Muscle of leg (tissue), 11 donors: ENCODE results near the gene PRAC1. TPM values are rescaled to one million over a fixed set of nuclear protein-coding genes. Genes with fewer than 3 reads are reported as not detected.
"Not testable (repeated sequence)": the region's sequence is repeated elsewhere in the genome, so short reads cannot be mapped to it uniquely, and the experiment has no call there.

Source experiments
- DNase-seq: peaks from one replicate; pipeline ENCODE4 v3.0.0; 2013
- H3K27ac ChIP-seq: one replicate; pipeline ENCODE4 v1.5.1; 2013; ENCODE audit warnings: mild to moderate bottlenecking, low read length, control low read depth
- H3K27me3 ChIP-seq: one replicate; pipeline ENCODE4 v1.6.1; 2013; ENCODE audit warnings: low read length; ENCODE audit not compliant: control insufficient read depth, insufficient read depth
- H3K36me3 ChIP-seq: one replicate; pipeline ENCODE4 v1.6.1; 2013; ENCODE audit warnings: low read length; ENCODE audit not compliant: control insufficient read depth, insufficient read depth
- H3K4me1 ChIP-seq: one replicate; pipeline ENCODE4 v1.6.1; 2013; ENCODE audit warnings: low read length; ENCODE audit not compliant: control insufficient read depth, insufficient read depth
- H3K4me3 ChIP-seq: one replicate; pipeline ENCODE4 v1.5.1; 2013; ENCODE audit warnings: low read length, control low read depth
- H3K9me3 ChIP-seq: replicated peaks from 2 replicates; pipeline ENCODE4 v1.6.1; 2013; ENCODE audit warnings: low read depth, low read length; ENCODE audit not compliant: control insufficient read depth
- WGBS: methylation state at CpG from one replicate; pipeline ENCODE4 v1.1.5; 2013; ENCODE audit warnings: missing lambda C conversion rate; ENCODE audit not compliant: insufficient coverage; 5-methylcytosine and 5-hydroxymethylcytosine counted together
- polyA plus RNA-seq, 8 donors: library from polyadenylated mRNA; unstranded; fragments of 120-200 nt; gene quantifications; one replicate each; pipeline versions ENCODE4 v1.2.1 to v1.2.3, GENCODE V29; 2013; ENCODE audit warnings: inconsistent platforms in 1 of 8, low replicate concordance in 1 of 8; ENCODE audit not compliant: insufficient read length in 8 of 8, insufficient read depth in 1 of 8
- total RNA-seq: library from RNA; stranded (reverse); fragments of 120-200 nt; gene quantifications from one replicate; pipeline ENCODE4 v1.2.4, GENCODE V29; 2013

PRAC1 gene
- total and polyA plus RNA-seq, 9 donors, result not detected

GRCh38 chr17:48718761-48719641 is 3.3 kb downstream of the PRAC1 start:
- WGBS, result 2% methylated on average over 65 of the region's 80 CpGs
- Histone ChIP-seq H3K9me3 (no peaks in the 10 kb centered on the region), H3K4me1 (peaks cover 19% of the 10 kb centered on the region), H3K27me3 (peaks cover 88% of the 10 kb centered on the region), H3K4me3 (no peak overlapping the region), H3K27ac (no peak overlapping the region), H3K36me3 (no peaks in the 10 kb centered on the region)
- no peak for DNase-seq

GRCh38 chr17:48718227-48718760 is 4.0 kb downstream of the PRAC1 start:
- Histone ChIP-seq H3K36me3 (no peaks in the 10 kb centered on the region), H3K27me3 (peaks cover 88% of the 10 kb centered on the region), H3K9me3 (no peaks in the 10 kb centered on the region), H3K27ac (no peak overlapping the region), H3K4me1 (peaks cover 13% of the 10 kb centered on the region), H3K4me3 (no peak overlapping the region)
- no peak for DNase-seq
- WGBS, result 8% methylated on average over 20 of the region's 24 CpGs

GRCh38 chr17:48717367-48718226 is 4.7 kb downstream of the PRAC1 start:
- H3K36me3 ChIP-seq, result no peaks in the 10 kb centered on the region
- peaks cover 12% of the 10 kb centered on the region for H3K4me1 ChIP-seq
- no peak overlapping the region for H3K27ac ChIP-seq
- H3K27me3 ChIP-seq, result peaks cover 88% of the 10 kb centered on the region
- no peak overlapping the region for H3K4me3 ChIP-seq
- no peaks in the 10 kb centered on the region for H3K9me3 ChIP-seq
- DNase-seq, result no peak
- WGBS, result 0% methylated on average over 2 of the region's 10 CpGs

GRCh38 chr17:48716549-48716948 is 5.8 kb downstream of the PRAC1 start:
- H3K4me3 ChIP-seq, DNase-seq, H3K27ac ChIP-seq, H3K36me3 ChIP-seq, H3K9me3 ChIP-seq: not testable (repeated sequence)
- Histone ChIP-seq H3K4me1 (peaks cover 12% of the 10 kb centered on the region), H3K27me3 (peaks cover 85% of the 10 kb centered on the region)
- WGBS, result no CpG with 5 or more reads among the region's 3 CpGs

- WGBS, result no CpG with 5 or more reads among the region's 5 CpGs
- no peak for DNase-seq
- peaks cover 12% of the 10 kb centered on the region for H3K4me1 ChIP-seq
- H3K4me3 ChIP-seq, result no peak overlapping the region
- H3K27ac ChIP-seq, result no peak overlapping the region
- no peaks in the 10 kb centered on the region for H3K9me3 ChIP-seq
- H3K36me3 ChIP-seq, result no peaks in the 10 kb centered on the region
- peaks cover 83% of the 10 kb centered on the region for H3K27me3 ChIP-seq
Observed at GRCh38 chr17:48715496-48716399, 6.6 kb downstream of the PRAC1 start.

GRCh38 chr17:48711128-48711527 is 11.2 kb downstream of the PRAC1 start:
- H3K36me3 ChIP-seq, result no peaks in the 10 kb centered on the region
- H3K4me3 ChIP-seq, result no peak overlapping the region
- DNase-seq, result no peak
- H3K9me3 ChIP-seq, result no peaks in the 10 kb centered on the region
- peaks cover 77% of the 10 kb centered on the region for H3K27me3 ChIP-seq
- H3K4me1 ChIP-seq, result no peaks in the 10 kb centered on the region
- H3K27ac ChIP-seq, result no peak overlapping the region
- WGBS, result no CpG with 5 or more reads among the region's 4 CpGs

GRCh38 chr17:48704361-48705248 is 17.7 kb downstream of the PRAC1 start:
- Histone ChIP-seq H3K4me1 (peaks cover 2% of the 10 kb centered on the region), H3K36me3 (no peaks in the 10 kb centered on the region), H3K27me3 (peaks cover 61% of the 10 kb centered on the region), H3K4me3 (no peak overlapping the region), H3K9me3 (no peaks in the 10 kb centered on the region), H3K27ac (no peak overlapping the region)
- WGBS, result 31% methylated on average over 9 of the region's 11 CpGs
- DNase-seq, result peak; percentile 67

GRCh38 chr17:48701864-48702532 is 20.3 kb downstream of the PRAC1 start:
- DNase-seq, result no peak
- H3K36me3 ChIP-seq, result no peaks in the 10 kb centered on the region
- 97% methylated on average over 6 of the region's 10 CpGs for WGBS
- H3K4me3 ChIP-seq, result no peak overlapping the region
- H3K27ac ChIP-seq, result no peak overlapping the region
- H3K27me3 ChIP-seq, result peaks cover 43% of the 10 kb centered on the region
- peaks cover 2% of the 10 kb centered on the region for H3K4me1 ChIP-seq
- no peaks in the 10 kb centered on the region for H3K9me3 ChIP-seq
